ENCODE results near the gene PIAS1. TPM values are rescaled to one million over a fixed set of nuclear protein-coding genes. Genes with fewer than 3 reads are reported as not detected.
"Not testable (repeated sequence)": the region's sequence is repeated elsewhere in the genome, so short reads cannot be mapped to it uniquely, and the experiment has no call there.

PIAS1 gene
- total RNA-seq, 2 experiments from 2014 or later, result 41.7 to 53.3 TPM

- CTCF ChIA-PET, result interaction anchor here (0.8 kb wide), 1 partner anchor 49 kb away, joined by 3 read pairs; the partner anchor contains the start of gene FEM1B
These were observed 174.9 kb downstream of the PIAS1 start for GRCh38 chr15:68228971-68229385.

GRCh38 chr15:68229386-68230156 lies 175.5 kb downstream of the PIAS1 start, which contains the start of gene CLN6:
TSS of gene CLN6 (minus strand) at chr15:68229728. CDS start at chr15:68229584, 144 bp downstream.
- H3K27ac Mint-ChIP-seq, result peak within 1 kb of the TSS; percentile 88
- H3K36me3 Mint-ChIP-seq (ENCODE audit: low read depth), result peaks cover 10% of the 10 kb centered on the region
- ChIA-PET CTCF (interaction anchor here (1.0 kb wide), 1 partner anchor 19 kb away, joined by 3 read pairs; no protein-coding TSS in a partner anchor), POLR2A (no interaction called here)
- peaks cover 5% of the 10 kb centered on the region for H3K27me3 Mint-ChIP-seq
- H3K4me1 Mint-ChIP-seq, result peaks cover 43% of the 10 kb centered on the region
- H3K9me3 Mint-ChIP-seq, result no peaks in the 10 kb centered on the region
- DNase-seq, result peak; percentile 81
- peak within 1 kb of the TSS; percentile 86 for H3K4me3 Mint-ChIP-seq

More at GRCh38 chr15:68228971-68229385, 174.9 kb downstream of the PIAS1 start:
- Mint-ChIP-seq H3K27ac (peak overlapping the region; percentile 88), H3K4me3 (peak overlapping the region; percentile 86), H3K27me3 (peaks cover 5% of the 10 kb centered on the region), H3K36me3 (ENCODE audit: low read depth) (peaks cover 11% of the 10 kb centered on the region), H3K9me3 (no peaks in the 10 kb centered on the region), H3K4me1 (peaks cover 44% of the 10 kb centered on the region)
- POLR2A ChIA-PET, result interaction anchor here (0.6 kb wide), 1 partner anchor 24 kb away, joined by 3 read pairs; no protein-coding TSS in a partner anchor
- peak; percentile 24 for DNase-seq

GRCh38 chr15:68230157-68231100 lies 176.3 kb downstream of the PIAS1 start:
- ChIA-PET CTCF (interaction anchor here (1.0 kb wide), 1 partner anchor 19 kb away, joined by 3 read pairs; no protein-coding TSS in a partner anchor), POLR2A (no interaction called here)
- Mint-ChIP-seq H3K4me3 (peak overlapping the region; percentile 86), H3K36me3 (ENCODE audit: low read depth) (peaks cover 8% of the 10 kb centered on the region), H3K4me1 (peaks cover 35% of the 10 kb centered on the region), H3K9me3 (no peaks in the 10 kb centered on the region), H3K27me3 (peaks cover 5% of the 10 kb centered on the region), H3K27ac (peak overlapping the region; percentile 85)
- DNase-seq, result no peak

- Mint-ChIP-seq H3K4me3 (peak overlapping the region; percentile 53), H3K36me3 (ENCODE audit: low read depth) (peaks cover 8% of the 10 kb centered on the region), H3K4me1 (peaks cover 33% of the 10 kb centered on the region), H3K27me3 (peaks cover 5% of the 10 kb centered on the region), H3K27ac (peak overlapping the region; percentile 57), H3K9me3 (no peaks in the 10 kb centered on the region)
- no peak for DNase-seq
- CTCF ChIA-PET, result no interaction called here
- POLR2A ChIA-PET, result interaction anchor here (0.6 to 1.0 kb wide), 2 partner anchors 59 to 682 kb away, joined by 3 to 4 read pairs; no protein-coding TSS in a partner anchor
These were observed 177.1 kb downstream of the PIAS1 start for GRCh38 chr15:68231102-68231818.

GRCh38 chr15:68232449-68232848 lies 178.3 kb downstream of the PIAS1 start:
- no peak for DNase-seq
- Mint-ChIP-seq H3K4me1 (peaks cover 24% of the 10 kb centered on the region), H3K27me3 (peaks cover 6% of the 10 kb centered on the region), H3K9me3 (no peaks in the 10 kb centered on the region), H3K36me3 (ENCODE audit: low read depth) (peaks cover 8% of the 10 kb centered on the region), H3K4me3 (no peak overlapping the region), H3K27ac (no peak overlapping the region)
- ChIA-PET CTCF (no interaction called here), POLR2A (no interaction called here)

GRCh38 chr15:68232937-68233336 lies 178.8 kb downstream of the PIAS1 start:
- DNase-seq, result no peak
- CTCF ChIA-PET, result no interaction called here
- H3K9me3 Mint-ChIP-seq, result no peaks in the 10 kb centered on the region
- H3K27ac Mint-ChIP-seq, result no peak overlapping the region
- POLR2A ChIA-PET, result no interaction called here
- H3K27me3 Mint-ChIP-seq, result peaks cover 8% of the 10 kb centered on the region
- H3K4me3 Mint-ChIP-seq, result no peak overlapping the region
- H3K36me3 Mint-ChIP-seq (ENCODE audit: low read depth), result peaks cover 5% of the 10 kb centered on the region
- H3K4me1 Mint-ChIP-seq, result peaks cover 19% of the 10 kb centered on the region

GRCh38 chr15:68234060-68234459 lies 179.9 kb downstream of the PIAS1 start:
- H3K36me3 Mint-ChIP-seq (ENCODE audit: low read depth), result no peaks in the 10 kb centered on the region
- no peaks in the 10 kb centered on the region for H3K9me3 Mint-ChIP-seq
- H3K4me3 Mint-ChIP-seq, result no peak overlapping the region
- ChIA-PET CTCF (no interaction called here), POLR2A (no interaction called here)
- H3K4me1 Mint-ChIP-seq, result peaks cover 14% of the 10 kb centered on the region
- no peak for DNase-seq
- peaks cover 8% of the 10 kb centered on the region for H3K27me3 Mint-ChIP-seq
- H3K27ac Mint-ChIP-seq, result no peak overlapping the region

GRCh38 chr15:68234520-68234919 lies 180.4 kb downstream of the PIAS1 start:
- H3K4me3 Mint-ChIP-seq; POLR2A ChIA-PET; CTCF ChIA-PET; DNase-seq; H3K27ac Mint-ChIP-seq; H3K27me3 Mint-ChIP-seq; H3K9me3 Mint-ChIP-seq; H3K36me3 Mint-ChIP-seq (ENCODE audit: low read depth): not testable (repeated sequence)
- peaks cover 14% of the 10 kb centered on the region for H3K4me1 Mint-ChIP-seq

GRCh38 chr15:68235022-68235421 lies 180.9 kb downstream of the PIAS1 start:
- peaks cover 8% of the 10 kb centered on the region for H3K27me3 Mint-ChIP-seq
- POLR2A ChIA-PET, result no interaction called here
- H3K27ac Mint-ChIP-seq, result no peak overlapping the region
- peaks cover 12% of the 10 kb centered on the region for H3K4me1 Mint-ChIP-seq
- H3K4me3 Mint-ChIP-seq, result no peak overlapping the region
- CTCF ChIA-PET, result no interaction called here
- DNase-seq, result no peak
- no peaks in the 10 kb centered on the region for H3K9me3 Mint-ChIP-seq
- no peaks in the 10 kb centered on the region for H3K36me3 Mint-ChIP-seq (ENCODE audit: low read depth)

- no peak overlapping the region for H3K4me3 Mint-ChIP-seq
- H3K27me3 Mint-ChIP-seq, result peaks cover 3% of the 10 kb centered on the region
- no peak overlapping the region for H3K27ac Mint-ChIP-seq
- H3K9me3 Mint-ChIP-seq, result peaks cover 6% of the 10 kb centered on the region
- no peak for DNase-seq
- POLR2A ChIA-PET, result no interaction called here
- peaks cover 3% of the 10 kb centered on the region for H3K36me3 Mint-ChIP-seq (ENCODE audit: low read depth)
- H3K4me1 Mint-ChIP-seq, result peaks cover 4% of the 10 kb centered on the region
- CTCF ChIA-PET, result no interaction called here
These were observed 184.9 kb downstream of the PIAS1 start for GRCh38 chr15:68239025-68239424.

- no peak overlapping the region for H3K4me3 Mint-ChIP-seq
These were observed 187.2 kb downstream of the PIAS1 start for GRCh38 chr15:68241088-68241935.

More at GRCh38 chr15:68241088-68241935, 187.2 kb downstream of the PIAS1 start:
- Mint-ChIP-seq H3K27ac (no peak overlapping the region), H3K36me3 (ENCODE audit: low read depth) (peaks cover 6% of the 10 kb centered on the region), H3K4me1 (peaks cover 4% of the 10 kb centered on the region), H3K9me3 (peaks cover 11% of the 10 kb centered on the region), H3K27me3 (peaks cover 6% of the 10 kb centered on the region)
- DNase-seq, result no peak
- POLR2A ChIA-PET, result no interaction called here
- CTCF ChIA-PET, result interaction anchor here (1.0 kb wide), 1 partner anchor 10 kb away, joined by 3 read pairs; no protein-coding TSS in a partner anchor
